ENCODE measurements around the gene SETD2.

DNA sequence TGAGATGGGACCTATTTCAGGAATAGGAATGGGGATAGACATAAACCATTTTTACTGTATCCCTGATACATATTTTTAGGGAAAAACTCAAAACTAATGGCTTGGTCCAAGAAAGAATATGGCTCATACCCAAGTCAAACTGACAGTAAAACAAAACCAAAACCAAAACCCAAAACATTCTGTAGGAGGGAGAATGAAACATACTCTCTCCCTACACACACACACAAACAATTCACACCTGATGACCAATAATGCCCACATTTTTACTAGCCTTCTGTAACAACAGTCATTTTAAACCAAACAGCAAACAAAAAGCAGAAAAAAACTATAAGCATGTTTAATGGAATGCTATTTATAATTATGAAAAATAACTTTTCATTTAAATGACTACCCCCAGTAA lies 109.5 kb downstream of the SETD2 start:
- TF ChIP-seq, protein P1, sequence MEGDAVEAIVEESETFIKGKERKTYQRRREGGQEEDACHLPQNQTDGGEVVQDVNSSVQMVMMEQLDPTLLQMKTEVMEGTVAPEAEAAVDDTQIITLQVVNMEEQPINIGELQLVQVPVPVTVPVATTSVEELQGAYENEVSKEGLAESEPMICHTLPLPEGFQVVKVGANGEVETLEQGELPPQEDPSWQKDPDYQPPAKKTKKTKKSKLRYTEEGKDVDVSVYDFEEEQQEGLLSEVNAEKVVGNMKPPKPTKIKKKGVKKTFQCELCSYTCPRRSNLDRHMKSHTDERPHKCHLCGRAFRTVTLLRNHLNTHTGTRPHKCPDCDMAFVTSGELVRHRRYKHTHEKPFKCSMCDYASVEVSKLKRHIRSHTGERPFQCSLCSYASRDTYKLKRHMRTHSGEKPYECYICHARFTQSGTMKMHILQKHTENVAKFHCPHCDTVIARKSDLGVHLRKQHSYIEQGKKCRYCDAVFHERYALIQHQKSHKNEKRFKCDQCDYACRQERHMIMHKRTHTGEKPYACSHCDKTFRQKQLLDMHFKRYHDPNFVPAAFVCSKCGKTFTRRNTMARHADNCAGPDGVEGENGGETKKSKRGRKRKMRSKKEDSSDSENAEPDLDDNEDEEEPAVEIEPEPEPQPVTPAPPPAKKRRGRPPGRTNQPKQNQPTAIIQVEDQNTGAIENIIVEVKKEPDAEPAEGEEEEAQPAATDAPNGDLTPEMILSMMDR (IDR thresholded peaks at IDR 0.05; ENCODE audit: control extremely low read depth in 1 of 3, insufficient read depth in 1 of 3, low read depth in 1 of 3, low read length in 3 of 3), result no peak
- TF ChIP-seq EZH2 (IDR thresholded peaks at IDR 0.05; ENCODE audit: low read depth, low read length, severe bottlenecking) (no peak), HDAC2 (IDR thresholded peaks at IDR 0.05; ENCODE audit: borderline replicate concordance in 1 of 2, low read depth in 2 of 2, low read length in 2 of 2) (no peak), BCL11A (IDR thresholded peaks at IDR 0.05; ENCODE audit: low read depth in 2 of 2, low read length in 2 of 2) (no peak), EP300 (IDR thresholded peaks at IDR 0.05; ENCODE audit: borderline replicate concordance in 1 of 2, low read depth in 2 of 2, low read length in 2 of 2) (no peak)

All from H1 (cell line).